Skin epidermis (tissue), 12 donors: ENCODE data around the gene PRDX6.
"Not testable (repeated sequence)": the region's sequence is repeated elsewhere in the genome, so short reads cannot be mapped to it uniquely, and the experiment has no call there.

Source experiments
- H3K27ac ChIP-seq, 21 experiments: fragments of 200-600 bp; sonication (generic) in 11 of 21; one replicate each; pipeline ENCODE4 v1.5.0; 2020; ENCODE audit warnings: mild to moderate bottlenecking in 3 of 21, inconsistent platforms in 2 of 21, moderate library complexity in 2 of 21
- H3K4me3 ChIP-seq, 7 experiments: fragments of 200-600 bp; sonication (generic) in 2 of 7; one replicate each; pipeline ENCODE4 v1.5.0; 2020; ENCODE audit warnings: inconsistent platforms in 2 of 7, mild to moderate bottlenecking in 2 of 7, moderate library complexity in 1 of 7

Gene PRDX6

DNA sequence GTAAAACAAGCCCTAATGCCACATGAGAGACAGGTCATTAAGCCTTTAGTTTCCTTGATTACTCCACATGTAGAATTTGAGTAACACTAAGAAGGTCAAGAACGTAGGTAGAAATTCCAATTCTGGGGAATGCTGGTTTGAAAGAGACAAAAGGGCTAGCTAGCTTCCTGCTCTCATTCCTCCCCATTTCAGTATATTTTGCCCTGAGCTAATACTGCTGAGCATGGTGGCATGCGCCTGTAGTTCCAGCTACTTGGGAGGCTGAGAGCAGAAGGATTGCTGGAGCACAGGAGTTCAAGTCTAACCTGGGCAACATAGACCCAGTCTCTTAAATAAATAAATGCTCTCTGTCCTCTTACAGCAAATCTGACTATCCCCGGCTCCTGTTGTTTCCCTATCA lies 12.8 kb downstream of the PRDX6 start:
- Histone ChIP-seq H3K4me3 (no peak overlapping the region), H3K27ac (no peak overlapping the region)

DNA sequence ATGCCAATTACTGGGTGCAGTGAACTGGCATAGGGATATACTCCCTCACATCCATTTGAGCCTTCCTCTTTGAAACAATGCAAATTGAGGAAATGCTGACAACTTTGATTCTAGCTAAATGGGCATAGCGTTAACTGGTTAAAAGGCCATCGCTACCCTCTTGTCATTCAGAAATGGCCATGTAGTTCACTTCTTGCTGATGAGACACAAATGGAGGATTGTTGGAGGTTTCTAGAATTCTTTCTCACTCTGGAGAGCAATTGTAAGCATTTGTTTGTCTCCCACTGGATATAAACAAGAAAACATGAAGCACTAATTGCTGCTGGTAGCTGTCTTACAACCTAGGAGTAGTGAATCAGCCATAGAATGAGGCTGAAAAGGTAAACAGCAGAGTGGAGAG lies 14.4 kb downstream of the PRDX6 start:
- Histone ChIP-seq H3K4me3 (no peak overlapping the region), H3K27ac (no peak overlapping the region)

GRCh38 chr1:173493125-173493524 lies 16.0 kb downstream of the PRDX6 start:
- not testable (repeated sequence) for H3K4me3 ChIP-seq, H3K27ac ChIP-seq

GRCh38 chr1:173495609-173496267 lies 18.6 kb downstream of the PRDX6 start:
- Histone ChIP-seq H3K27ac (no peak overlapping the region), H3K4me3 (no peak overlapping the region)

- no peak overlapping the region for H3K4me3 ChIP-seq
- no peak overlapping the region for H3K27ac ChIP-seq
Measured at GRCh38 chr1:173496757-173497320, 19.7 kb downstream of the PRDX6 start.

DNA sequence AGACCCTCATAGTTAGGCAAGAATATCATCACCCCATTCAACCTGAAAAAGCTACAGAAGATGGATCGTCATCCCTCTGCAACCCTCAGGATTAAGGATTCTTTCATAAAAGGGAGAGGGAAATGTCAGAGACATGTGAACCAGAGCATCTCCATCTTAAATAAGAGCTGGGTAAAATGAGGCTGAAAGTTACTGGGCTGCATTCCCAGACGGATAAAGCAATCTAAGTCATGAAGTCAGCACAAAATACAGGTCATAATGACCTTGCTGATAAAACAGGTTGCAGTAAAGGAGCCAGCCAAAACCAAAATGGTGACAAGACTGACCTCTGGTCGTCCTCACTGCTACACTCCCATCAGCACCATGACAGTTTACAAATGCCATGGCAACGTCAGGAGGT lies 22.6 kb downstream of the PRDX6 start:
- H3K4me3 ChIP-seq, result no peak overlapping the region

GRCh38 chr1:173502104-173502503 lies 25.0 kb downstream of the PRDX6 start:
- H3K27ac ChIP-seq, result no peak overlapping the region
- H3K4me3 ChIP-seq, result no peak overlapping the region

More for the DNA sequence above, 22.6 kb downstream of the PRDX6 start:
- no peak overlapping the region for H3K27ac ChIP-seq

DNA sequence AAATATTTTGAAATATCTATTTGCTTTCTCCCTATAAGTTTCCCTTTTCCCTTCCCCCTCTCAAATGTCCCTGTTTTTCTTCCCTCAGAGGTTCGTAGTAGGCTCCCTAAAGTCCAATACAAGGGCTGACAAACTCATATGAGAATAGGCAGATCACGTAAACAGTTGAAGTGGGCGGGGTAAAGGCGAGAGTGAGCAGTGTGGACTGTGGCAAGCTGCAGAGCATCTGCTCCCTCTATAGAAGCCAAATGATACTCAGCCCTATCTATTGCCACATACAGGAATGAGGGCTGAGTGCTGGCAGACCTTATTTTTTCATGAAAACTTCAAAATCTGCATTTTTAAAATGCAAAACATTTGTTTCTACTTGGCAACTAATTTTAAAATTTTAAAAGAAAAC lies 26.3 kb downstream of the PRDX6 start:
- no peak overlapping the region for H3K27ac ChIP-seq
- H3K4me3 ChIP-seq, result no peak overlapping the region

DNA sequence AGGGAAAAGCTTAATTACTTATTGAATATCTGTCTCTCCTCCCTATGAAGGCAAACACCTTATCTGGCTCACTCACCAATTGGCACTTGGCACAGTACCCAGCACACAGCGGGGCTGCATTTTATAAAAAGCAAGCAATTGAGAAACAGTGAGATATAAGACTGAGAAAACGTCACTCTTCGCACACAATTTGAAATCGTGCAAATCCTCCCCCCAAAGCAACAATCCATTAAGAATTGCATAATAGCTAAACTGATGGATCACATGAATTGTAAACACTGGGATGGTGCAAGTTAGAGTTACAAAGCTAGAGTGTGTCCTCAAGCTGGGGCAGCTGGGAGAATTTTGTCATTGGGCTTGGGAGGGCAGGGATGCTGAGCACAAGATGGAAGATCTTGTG lies 27.1 kb downstream of the PRDX6 start:
- no peak overlapping the region for H3K4me3 ChIP-seq
- H3K27ac ChIP-seq, result no peak overlapping the region

- no peak overlapping the region for H3K27ac ChIP-seq
Measured at GRCh38 chr1:173505391-173505790, 28.3 kb downstream of the PRDX6 start.

GRCh38 chr1:173506437-173506836 lies 29.3 kb downstream of the PRDX6 start:
- Histone ChIP-seq H3K27ac (no peak overlapping the region), H3K4me3 (no peak overlapping the region)

More at GRCh38 chr1:173505391-173505790, 28.3 kb downstream of the PRDX6 start:
- no peak overlapping the region for H3K4me3 ChIP-seq

DNA sequence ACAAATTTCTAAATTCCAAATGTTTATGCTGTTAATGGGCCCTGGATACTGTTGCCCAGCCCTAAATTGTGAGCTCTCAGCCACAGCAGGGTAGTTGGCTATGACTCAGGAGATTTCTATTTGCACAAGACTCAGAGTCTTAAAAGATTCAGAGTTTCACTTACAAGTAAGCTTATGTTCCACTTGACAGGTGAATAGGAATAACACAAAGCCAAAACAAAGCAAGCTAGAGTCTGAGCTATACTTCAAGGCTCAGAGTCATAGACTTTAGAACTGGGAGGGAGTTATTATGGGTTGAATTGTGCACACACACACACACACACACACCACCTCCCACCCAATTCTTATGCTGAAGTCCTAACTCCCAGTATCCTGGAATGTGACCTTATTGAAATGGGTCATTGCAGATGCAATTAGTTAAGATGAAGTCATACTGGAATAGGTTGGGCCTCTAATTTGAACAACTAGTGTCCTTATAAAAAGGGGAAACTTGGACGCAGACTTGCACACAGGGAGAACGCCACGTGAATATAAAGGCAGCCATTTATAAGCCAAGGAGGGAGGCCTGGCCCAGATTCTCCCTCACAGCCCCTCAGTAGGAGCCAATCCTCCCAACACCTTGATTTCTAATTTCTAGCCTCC lies 30.2 kb downstream of the PRDX6 start:
- Histone ChIP-seq H3K4me3 (no peak overlapping the region), H3K27ac (no peak overlapping the region)

- Histone ChIP-seq H3K4me3 (no peak overlapping the region), H3K27ac (no peak overlapping the region)
Measured at GRCh38 chr1:173507847-173508209, 30.7 kb downstream of the PRDX6 start.

GRCh38 chr1:173508541-173508940 lies 31.4 kb downstream of the PRDX6 start:
- no peak overlapping the region for H3K4me3 ChIP-seq
- no peak overlapping the region for H3K27ac ChIP-seq

DNA sequence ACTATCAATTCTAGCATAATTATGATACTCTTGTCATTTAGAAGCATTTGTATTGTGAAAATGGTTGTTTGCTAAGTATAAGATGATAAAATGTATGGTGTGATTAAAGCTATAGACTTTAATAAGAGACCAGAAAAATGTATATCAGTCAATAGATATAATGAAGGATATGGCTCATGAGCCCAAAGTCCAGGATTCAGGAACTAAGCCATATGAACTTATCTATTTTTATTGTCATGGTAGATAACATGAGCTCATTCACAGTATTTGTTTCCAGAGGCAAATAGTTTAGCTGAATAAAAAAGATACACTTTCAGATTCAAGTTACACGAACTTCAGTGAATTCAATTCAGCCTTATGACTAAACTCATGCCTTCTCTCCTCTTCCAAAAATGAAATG lies 32.7 kb downstream of the PRDX6 start:
- Histone ChIP-seq H3K27ac (no peak overlapping the region), H3K4me3 (no peak overlapping the region)

- H3K4me3 ChIP-seq, H3K27ac ChIP-seq: not testable (repeated sequence)
Measured at GRCh38 chr1:173514503-173514902, 37.4 kb downstream of the PRDX6 start.

GRCh38 chr1:173520799-173521198 lies 43.7 kb downstream of the PRDX6 start:
- Histone ChIP-seq H3K27ac (no peak overlapping the region), H3K4me3 (no peak overlapping the region)

DNA sequence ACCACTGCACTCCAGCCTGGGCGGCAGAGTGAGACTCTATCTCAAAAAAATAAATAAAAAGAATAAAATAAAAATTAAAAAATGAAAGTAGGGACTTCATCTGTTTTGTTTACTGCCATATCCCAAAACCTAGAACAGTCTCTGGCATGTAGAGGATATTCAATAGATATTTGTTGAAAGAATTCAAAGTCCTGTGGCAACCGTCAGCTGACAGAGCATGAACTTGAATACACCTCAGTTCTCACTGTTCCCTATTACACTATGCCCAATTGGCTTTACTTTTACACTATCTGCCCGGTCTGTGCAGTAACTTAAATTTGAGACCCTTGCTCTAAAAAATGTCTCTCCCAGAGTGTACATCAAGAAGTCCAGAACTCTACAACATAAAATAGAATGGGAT lies 46.2 kb downstream of the PRDX6 start:
- Histone ChIP-seq H3K4me3 (no peak overlapping the region), H3K27ac (no peak overlapping the region)

DNA sequence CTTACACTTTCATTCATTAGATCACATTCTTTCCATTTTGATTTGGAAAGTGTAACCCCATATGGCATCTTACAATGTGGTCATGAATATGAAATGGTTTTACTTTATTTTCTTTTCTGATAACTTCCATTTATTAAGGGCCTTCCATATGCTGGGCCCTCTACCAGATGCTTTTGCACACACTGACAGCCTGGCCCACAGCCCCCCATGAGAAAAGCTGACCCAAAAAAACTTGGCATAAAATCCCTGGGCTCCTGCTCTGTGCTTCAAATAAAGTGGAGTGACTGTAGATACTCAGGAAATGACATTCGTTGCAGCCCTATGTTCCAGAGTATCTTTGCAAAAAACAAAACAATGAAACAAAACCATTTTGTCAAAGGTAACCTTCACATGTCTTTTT lies 48.8 kb downstream of the PRDX6 start:
- Histone ChIP-seq H3K27ac (no peak overlapping the region), H3K4me3 (no peak overlapping the region)

DNA sequence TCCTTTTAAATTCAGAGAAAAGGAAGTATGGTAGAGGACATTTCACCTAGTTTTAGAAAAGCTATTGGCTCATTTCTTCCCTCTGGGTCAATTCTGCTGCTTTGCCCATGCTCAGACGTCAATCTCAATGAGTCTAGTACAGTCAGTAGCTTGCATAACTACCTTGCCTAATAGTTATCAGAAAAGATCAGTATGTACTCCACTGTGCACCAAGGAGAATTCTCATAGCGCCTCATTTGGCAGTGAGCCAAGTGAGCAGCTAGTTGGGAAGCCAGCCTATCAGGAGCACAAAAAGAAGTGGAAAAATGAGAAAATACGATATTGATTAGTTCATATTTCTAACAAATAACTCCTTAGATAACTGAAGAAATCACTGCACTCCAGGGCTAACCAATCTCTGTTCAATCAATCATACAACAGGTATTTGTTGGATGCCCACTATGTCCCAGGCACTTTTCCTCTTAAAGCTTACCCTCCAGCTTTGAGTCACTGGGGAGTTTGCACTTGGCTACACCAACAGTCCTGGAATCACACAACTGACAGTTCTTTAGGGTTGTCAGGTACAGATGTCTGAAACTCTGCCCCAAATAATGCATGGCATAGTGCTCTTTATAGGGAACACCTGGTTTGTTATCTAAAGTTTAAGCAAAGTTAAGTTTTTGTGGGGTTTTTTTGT lies 50.2 kb downstream of the PRDX6 start:
- Histone ChIP-seq H3K27ac (no peak overlapping the region), H3K4me3 (no peak overlapping the region)

DNA sequence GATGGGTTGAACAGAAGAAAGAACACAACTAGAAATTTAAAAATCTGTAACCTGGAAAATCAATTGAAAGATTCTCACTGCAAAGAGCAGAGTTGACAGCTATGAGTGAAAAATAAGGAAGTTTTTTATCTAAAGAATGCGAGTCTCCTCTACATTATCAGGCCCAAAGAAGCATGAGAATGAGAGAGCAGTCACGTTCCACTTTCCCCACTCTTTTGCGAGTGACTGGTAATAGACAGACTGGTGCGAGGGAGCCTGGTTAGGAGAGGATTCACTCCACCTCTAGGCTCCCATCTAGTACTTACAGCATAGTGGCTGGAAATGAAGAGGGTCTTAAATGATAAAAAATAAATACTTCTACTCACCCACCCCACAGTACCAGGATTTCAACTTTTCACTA lies 52.0 kb downstream of the PRDX6 start:
- Histone ChIP-seq H3K4me3 (no peak overlapping the region), H3K27ac (no peak overlapping the region)
